Right renal pelvis (tissue), 4 donors: Measurements from ENCODE around the gene ASCL5. TPM values are rescaled to one million over a fixed set of nuclear protein-coding genes. Genes with fewer than 3 reads are reported as not detected.

Experiments used
- DNase-seq, 4 donors: peaks; one replicate each; pipeline ENCODE4 v3.0.0-alpha.2; 2013; ENCODE audit warnings: low read depth in 4 of 4, low spot score in 3 of 4, missing footprints in 1 of 4
- polyA plus RNA-seq, 4 donors: library from polyadenylated mRNA; unstranded; fragments of 120-200 nt; gene quantifications; one replicate each; pipeline ENCODE4 v1.2.1, GENCODE V29; 2013; ENCODE audit not compliant: insufficient read length in 4 of 4

The ASCL5 gene
- polyA plus RNA-seq, 4 donors: 0.07 to 0.31 TPM; not detected in 2

GRCh38 chr1:201090541-201090940 is 36.4 kb downstream of the ASCL5 start:
- no peak for DNase-seq

- no peak for DNase-seq
Observed at GRCh38 chr1:201089596-201089995, 37.4 kb downstream of the ASCL5 start.

- no peak for DNase-seq
Observed at GRCh38 chr1:201088901-201089525, 38.0 kb downstream of the ASCL5 start.

- DNase-seq: no peak
Observed at GRCh38 chr1:201088395-201088794, 38.6 kb downstream of the ASCL5 start.

GRCh38 chr1:201085902-201086735 is 40.9 kb downstream of the ASCL5 start:
- DNase-seq: no peak

- no peak for DNase-seq
Observed at GRCh38 chr1:201084295-201084694, 42.7 kb downstream of the ASCL5 start.

- DNase-seq: no peak
Observed at GRCh38 chr1:201083741-201084140, 43.2 kb downstream of the ASCL5 start.

- no peak for DNase-seq
Observed at GRCh38 chr1:201080135-201080534, 46.8 kb downstream of the ASCL5 start.

GRCh38 chr1:201077736-201078135 is 49.2 kb downstream of the ASCL5 start:
- DNase-seq: no peak

- no peak for DNase-seq
Observed at GRCh38 chr1:201077116-201077515, 49.9 kb downstream of the ASCL5 start.

- no peak for DNase-seq
Observed at GRCh38 chr1:201076092-201076491, 50.9 kb downstream of the ASCL5 start.

GRCh38 chr1:201074018-201074417 is 53.0 kb downstream of the ASCL5 start:
- no peak for DNase-seq

GRCh38 chr1:201072922-201073321 is 54.1 kb downstream of the ASCL5 start:
- no peak for DNase-seq

- DNase-seq: no peak
Observed at GRCh38 chr1:201072149-201072548, 54.8 kb downstream of the ASCL5 start.

GRCh38 chr1:201069636-201070035 is 57.3 kb downstream of the ASCL5 start:
- DNase-seq: no peak

- DNase-seq: no peak
Observed at GRCh38 chr1:201068976-201069375, 58.0 kb downstream of the ASCL5 start.

GRCh38 chr1:201066986-201067385 is 60.0 kb downstream of the ASCL5 start:
- DNase-seq: no peak

- DNase-seq: no peak
Observed at GRCh38 chr1:201065686-201066085, 61.3 kb downstream of the ASCL5 start.

GRCh38 chr1:201064806-201065205 is 62.2 kb downstream of the ASCL5 start:
- DNase-seq: no peak
